ENCODE data around the gene CCDC107.
"Not testable (repeated sequence)": the region's sequence is repeated elsewhere in the genome, so short reads cannot be mapped to it uniquely, and the experiment has no call there.

CCDC107 gene

DNA sequence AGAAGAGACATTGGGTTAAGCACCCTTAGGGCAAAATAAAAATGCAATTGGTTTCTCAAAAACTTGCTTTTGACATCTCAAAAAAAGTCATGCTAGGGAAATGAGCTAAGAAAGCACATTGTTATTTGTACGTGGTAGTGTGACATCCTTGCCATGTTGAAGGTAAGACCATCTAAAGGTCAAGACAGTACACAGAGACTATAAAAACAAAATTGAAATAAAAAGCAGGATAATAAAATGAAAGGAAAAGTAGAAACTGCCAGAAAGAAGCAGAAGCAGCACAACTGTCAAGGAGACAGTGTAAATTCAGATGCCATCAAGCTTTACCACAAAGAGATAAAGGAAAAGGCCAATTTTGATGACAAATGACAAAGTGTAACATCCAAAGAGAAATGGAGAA lies 18.9 kb upstream of the CCDC107 start:
- DNase-seq = not testable (repeated sequence)

DNA sequence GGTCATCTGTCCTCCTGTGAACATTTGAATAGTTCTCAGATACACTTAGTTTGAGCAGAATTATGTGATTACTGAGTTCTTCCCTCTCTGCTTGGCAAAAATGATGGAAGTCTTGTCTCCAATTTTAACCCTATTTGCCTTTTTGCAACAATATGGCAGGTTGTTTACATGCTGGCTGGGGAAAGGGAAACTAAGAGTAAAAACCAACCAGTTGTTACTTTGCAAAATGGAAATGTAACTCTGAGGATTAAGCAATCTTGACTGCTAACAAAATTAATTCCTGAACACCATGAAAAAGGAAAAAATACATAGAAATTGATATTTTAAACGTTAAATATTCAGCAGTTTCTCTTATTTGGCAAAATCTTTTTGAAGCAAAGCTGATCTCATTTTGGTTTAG lies 18.5 kb upstream of the CCDC107 start:
- no peak for DNase-seq

GRCh38 chr9:35640431-35640830 lies 17.7 kb upstream of the CCDC107 start:
- not testable (repeated sequence) for DNase-seq

DNA sequence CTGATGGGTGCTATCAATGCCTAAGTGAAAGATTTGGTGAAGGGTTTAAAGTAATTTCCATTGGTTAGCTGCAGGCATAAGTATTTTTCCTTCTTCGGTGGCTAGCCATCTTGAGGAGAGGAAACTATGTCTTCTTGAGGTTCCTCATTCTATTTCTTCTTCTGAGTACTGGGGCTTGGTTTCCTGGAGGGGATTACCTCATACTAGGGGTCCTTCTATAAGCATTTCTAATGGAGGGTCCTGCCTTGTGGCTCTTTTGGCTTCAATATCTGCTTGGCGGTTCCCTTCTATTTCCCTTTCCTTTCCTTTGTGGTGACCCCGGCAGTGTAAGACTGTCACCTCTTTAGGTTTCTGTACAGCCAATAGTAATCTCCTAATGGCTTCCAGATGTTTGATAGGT lies 16.6 kb upstream of the CCDC107 start:
- DNase-seq = not testable (repeated sequence)

GRCh38 chr9:35643046-35643445 lies 15.0 kb upstream of the CCDC107 start:
- no peak for DNase-seq

DNA sequence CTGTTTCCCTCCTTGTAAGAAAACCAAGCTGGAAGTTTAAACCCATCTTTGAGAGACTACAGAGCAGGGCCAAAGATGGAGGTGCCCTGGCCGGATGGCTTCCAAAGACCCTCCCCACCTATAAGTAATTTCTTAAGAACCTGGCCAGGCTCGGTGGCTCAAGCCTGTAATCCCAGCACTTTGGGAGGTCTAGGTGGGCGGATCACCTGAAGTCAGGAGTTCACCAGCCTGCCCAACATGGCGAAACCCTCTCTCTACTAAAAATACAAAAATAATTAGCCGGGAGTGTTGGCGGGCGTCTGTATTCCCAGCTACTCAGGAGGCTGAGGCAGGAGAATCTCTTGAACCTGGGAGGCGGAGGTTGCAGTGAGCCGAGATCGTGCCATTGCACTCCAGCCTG lies 12.4 kb upstream of the CCDC107 start:
- not testable (repeated sequence) for DNase-seq

GRCh38 chr9:35646153-35646532 lies 11.9 kb upstream of the CCDC107 start:
- no peak for DNase-seq

- peak; percentile 93 for DNase-seq
Observed at GRCh38 chr9:35646533-35647265, 11.4 kb upstream of the CCDC107 start.

GRCh38 chr9:35649431-35650340 lies 8.4 kb upstream of the CCDC107 start:
- DNase-seq = peak; percentile 53

DNA sequence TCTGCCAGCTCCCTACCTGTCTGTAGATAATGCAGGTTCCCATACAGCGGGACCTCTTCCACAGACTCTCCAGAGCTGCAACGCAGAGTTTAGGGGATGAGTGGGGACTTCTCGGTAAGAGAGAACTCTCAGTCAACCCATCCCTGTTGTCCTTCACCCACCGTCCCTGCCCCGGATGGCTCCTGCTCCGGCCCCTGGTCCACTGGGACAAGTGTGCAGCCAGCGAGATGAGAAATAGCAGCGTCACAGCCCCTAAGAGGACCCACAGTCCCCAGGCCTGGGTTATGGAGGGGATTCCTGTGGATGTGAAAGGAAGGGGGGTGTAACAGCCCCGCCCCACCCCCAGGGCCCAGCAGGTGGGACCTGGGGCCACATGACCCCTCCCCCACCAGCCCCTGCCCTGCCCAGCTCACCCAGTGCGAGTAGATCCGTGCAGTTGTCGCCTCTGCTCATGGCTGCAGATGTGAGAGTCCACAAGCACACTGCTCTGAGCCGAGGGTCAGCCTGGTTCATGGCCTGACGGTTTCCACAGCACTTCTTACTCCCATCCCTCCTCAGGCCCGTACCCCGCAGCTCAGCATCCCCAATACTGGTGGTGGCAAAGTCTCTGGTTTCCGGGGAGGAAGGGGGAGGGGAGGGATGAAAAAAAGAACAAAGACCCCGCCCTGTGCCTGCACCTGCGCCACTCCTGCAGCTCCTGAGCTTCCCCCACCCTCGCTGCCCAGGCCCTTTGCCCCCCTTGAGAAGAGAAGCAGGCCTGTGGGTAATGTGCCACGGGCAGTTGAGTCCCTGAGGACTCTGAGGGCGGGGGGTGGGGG lies 7.5 kb upstream of the CCDC107 start, which contains the start of gene SIT1:
Gene SIT1, minus strand, starts transcription at position 591 of the 818 bp plus-strand sequence. Its CDS starts 78 bp downstream, at position 513.
- DNase-seq = no peak

- no peak for DNase-seq
Observed at GRCh38 chr9:35651956-35652828, 5.9 kb upstream of the CCDC107 start.

- DNase-seq = no peak
Observed at GRCh38 chr9:35652829-35653209, 5.3 kb upstream of the CCDC107 start.

GRCh38 chr9:35653611-35654010 lies 4.5 kb upstream of the CCDC107 start:
- DNase-seq = no peak

GRCh38 chr9:35656348-35656747 lies 1.7 kb upstream of the CCDC107 start:
- no peak for DNase-seq

DNA sequence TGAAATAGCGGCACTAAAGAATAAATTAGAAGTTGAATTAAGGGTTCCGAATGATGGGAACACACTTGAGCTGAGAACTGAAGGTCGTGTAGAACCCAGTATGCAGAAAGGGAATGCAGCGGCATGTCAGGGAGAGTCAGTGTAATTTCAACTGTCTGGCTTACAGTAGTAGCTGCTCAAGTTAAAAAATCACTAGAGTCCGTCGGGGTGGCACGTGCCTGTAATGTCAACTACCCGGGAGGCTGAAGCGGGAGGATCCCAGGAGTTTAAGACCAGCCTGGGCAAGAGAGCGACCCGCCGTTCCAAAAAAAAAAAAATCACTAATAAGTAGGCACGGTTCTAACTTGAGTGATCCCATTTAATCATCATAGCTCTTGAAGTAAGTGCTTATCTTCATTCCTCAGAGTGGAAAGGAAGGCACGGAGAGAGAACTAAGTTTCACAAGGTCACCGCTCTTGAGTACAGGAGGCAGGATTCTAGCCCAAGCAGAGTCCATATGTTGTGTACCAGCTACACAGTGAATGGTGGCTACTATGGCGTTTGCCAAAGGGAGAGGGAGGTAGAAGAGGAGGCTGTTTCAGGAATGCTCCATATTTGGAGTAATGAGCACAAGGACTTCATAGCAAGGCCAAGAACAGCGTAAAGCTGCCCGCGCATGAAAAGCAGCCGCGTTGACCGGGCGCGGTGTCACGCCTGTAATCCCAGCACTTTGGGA lies 1.1 kb upstream of the CCDC107 start:
- DNase-seq = no peak

DNA sequence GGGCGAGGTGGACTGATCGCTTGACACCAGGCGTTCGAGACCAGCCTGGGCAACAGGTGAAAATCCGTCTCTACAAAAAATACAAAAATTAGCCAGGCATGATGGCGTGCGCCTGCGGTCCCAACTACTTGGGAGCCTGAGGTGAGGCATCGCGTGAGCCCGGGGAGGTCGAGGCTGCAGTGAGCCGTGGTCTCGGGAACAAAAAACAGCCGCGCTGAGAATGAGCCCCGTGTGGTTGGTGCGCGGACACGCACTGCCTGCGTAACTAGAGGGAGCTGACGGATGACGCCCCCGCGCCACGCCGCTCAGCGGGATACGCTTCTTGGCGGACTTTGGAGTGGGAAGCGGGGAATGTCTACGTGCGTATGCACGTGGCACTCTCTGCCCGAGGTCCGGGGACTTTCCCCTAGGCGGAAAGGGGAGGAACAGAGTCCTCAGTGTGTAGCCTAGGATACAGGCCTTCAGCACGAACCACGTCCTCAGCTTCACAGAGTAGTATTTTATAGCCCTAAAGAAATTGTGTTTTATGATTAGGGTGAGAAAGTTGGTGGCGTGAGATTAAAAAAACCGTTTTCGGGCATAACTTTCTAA lies 451 bp upstream of the CCDC107 start, which contains the start of gene RMRP:
Gene RMRP, minus strand, starts transcription at position 474 of the 591 bp plus-strand sequence.
- peak; percentile 93 for DNase-seq

- no peak for DNase-seq
Observed at GRCh38 chr9:35658968-35659220, 802 bp downstream of the CCDC107 start.

DNA sequence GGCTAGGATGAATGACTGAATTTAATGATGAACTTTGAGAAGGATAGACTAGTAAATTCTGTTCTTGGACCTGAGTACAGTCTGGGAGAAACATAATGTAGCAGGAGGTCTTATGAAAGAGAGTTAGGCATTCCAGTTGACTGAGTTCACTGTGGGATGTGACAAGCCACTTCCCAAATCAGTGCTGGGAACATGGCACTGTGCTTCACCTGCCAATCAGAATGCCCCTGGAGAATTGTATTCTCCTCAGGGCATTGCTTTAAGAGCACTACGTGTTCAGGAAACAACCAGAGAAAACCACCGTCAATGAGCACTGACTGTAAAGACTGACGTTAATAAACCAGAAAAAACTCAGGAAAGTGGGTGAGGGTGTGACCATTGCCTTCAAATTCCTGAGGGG lies 1.2 kb downstream of the CCDC107 start:
- DNase-seq = no peak

GRCh38 chr9:35660966-35661415 lies 2.9 kb downstream of the CCDC107 start:
- no peak for DNase-seq

DNA sequence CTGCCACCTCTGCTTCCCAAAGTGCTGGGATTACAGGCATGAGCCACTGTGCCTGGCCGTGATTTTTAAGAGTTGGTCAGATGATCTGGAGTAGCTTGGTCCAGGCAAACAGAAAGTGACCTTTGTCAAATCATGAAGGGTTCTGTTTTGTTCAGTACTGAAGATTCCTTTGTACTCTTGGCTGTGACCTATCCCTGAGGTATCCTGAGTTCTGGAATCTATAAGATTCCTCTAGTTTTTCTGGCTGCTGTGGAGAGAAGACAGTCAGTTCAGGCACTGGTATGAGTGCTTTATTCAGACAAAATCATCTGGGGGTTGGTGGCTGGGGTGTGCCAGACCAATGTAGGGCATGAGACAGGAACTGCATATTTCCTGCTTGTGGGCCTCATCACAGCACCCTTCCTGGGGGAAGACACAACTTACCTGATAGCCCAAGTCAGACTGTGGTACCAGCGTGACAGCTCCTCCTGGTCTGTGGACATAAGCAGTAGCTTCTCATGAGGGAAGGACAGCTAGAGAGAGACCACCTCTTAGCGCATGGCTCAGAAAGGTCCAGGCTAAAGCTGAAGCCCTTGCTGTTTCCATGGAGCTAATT lies 3.8 kb downstream of the CCDC107 start:
- DNase-seq = peak; percentile 34

GRCh38 chr9:35662437-35662836 lies 4.3 kb downstream of the CCDC107 start:
- no peak for DNase-seq
